ENCODE measurements around the gene LYSMD2.

GRCh38 chr15:51765751-51766150, 28.3 kb upstream of the LYSMD2 start:
- TF ChIP-seq CTCF (IDR thresholded peaks at IDR 0.05) (no peak), FOXM1 (IDR thresholded peaks at IDR 0.05; ENCODE audit: low read depth) (no peak), PBX3 (IDR thresholded peaks at IDR 0.05) (no peak), ZBTB33 (IDR thresholded peaks at IDR 0.05; ENCODE audit: borderline replicate concordance, low read depth) (no peak), RAD21 (IDR thresholded peaks at IDR 0.05; ENCODE audit: low read length) (no peak), EZH2phosphoT487 (IDR thresholded peaks at IDR 0.05; ENCODE audit: borderline replicate concordance, low read depth) (no peak), SIN3A (IDR thresholded peaks at IDR 0.05; ENCODE audit: borderline replicate concordance, low read depth, low read length) (no peak)
